Heart right ventricle (tissue), 16 donors: Measurements from ENCODE around the gene RS1. TPM values are rescaled to one million over a fixed set of nuclear protein-coding genes. Genes with fewer than 3 reads are reported as not detected.

Experiments
- ATAC-seq, 8 donors: fragments of 200-7000 bp; cut with Tn5 transposase; one replicate each; pipeline ENCODE4 v1.9.1; 2020; ENCODE audit warnings: mild to moderate bottlenecking in 8 of 8, moderate library complexity in 8 of 8, moderate number of reproducible peaks in 1 of 8
- DNase-seq, 2 donors: peaks; one replicate each; pipeline ENCODE4 v3.0.0-alpha.2; 2020
- H3K27ac ChIP-seq, 10 donors: fragments of 200-600 bp; sonication (generic) in 2 of 10; one replicate each; pipeline versions ENCODE4 v1.5.0 to v1.8.0; 2020 to 2022; ENCODE audit warnings: mild to moderate bottlenecking in 3 of 10
- H3K27me3 ChIP-seq, 7 donors: fragments of 200-600 bp; one replicate each; pipeline ENCODE4 v1.8.0; 2021 to 2022; ENCODE audit warnings: mild to moderate bottlenecking in 2 of 7
- H3K36me3 ChIP-seq, 9 donors: fragments of 200-600 bp; sonication (generic) in 1 of 9; one replicate each; pipeline versions ENCODE4 v1.5.0 to v1.8.0; 2020 to 2022; ENCODE audit warnings: mild to moderate bottlenecking in 2 of 9
- H3K4me1 ChIP-seq, 9 donors: fragments of 200-600 bp; sonication (generic) in 1 of 9; one replicate each; pipeline versions ENCODE4 v1.5.0 to v1.8.0; 2020 to 2022; ENCODE audit warnings: mild to moderate bottlenecking in 4 of 9
- H3K4me3 ChIP-seq, 10 donors: fragments of 200-600 bp; sonication (generic) in 2 of 10; one replicate each; pipeline versions ENCODE4 v1.5.0 to v1.8.0; 2020 to 2022; ENCODE audit warnings: mild to moderate bottlenecking in 7 of 10, moderate library complexity in 2 of 10
- H3K9me3 ChIP-seq, 11 donors: fragments of 200-600 bp in 10 of 11; sonication (generic) in 2 of 11; one replicate each; pipeline versions ENCODE4 v1.5.0 to v1.8.0; 2013 to 2022; ENCODE audit warnings: mild to moderate bottlenecking in 2 of 11, control low read depth in 1 of 11, moderate library complexity in 1 of 11
- WGBS, 2 donors: extraction: QIAGEN DNeasy Blood & Tissue Kit; methylation state at CpG; one replicate each; pipeline ENCODE4 v1.1.7; 2013; ENCODE audit warnings: inconsistent platforms in 1 of 2; 5-methylcytosine and 5-hydroxymethylcytosine counted together
- intact Hi-C, 10 donors: fragments of 100-400 bp; cut with DNase I; formaldehyde crosslinking; loops; one replicate each; pipeline versions ENCODE4 v1.11.1 to v1.14.2; 2022
- polyA plus RNA-seq, 2 donors: library from polyadenylated mRNA; stranded (reverse); fragments of 200-250 nt; gene quantifications; one replicate each; pipeline ENCODE4 v1.2.3, GENCODE V29; 2013
- total RNA-seq, 10 donors: library from RNA; stranded (reverse); fragmentation: NEBNext Ultra II Directional in 3 of 10; extraction: Animal tissue kit (Norgen Biotek cat#: 25700) in 3 of 10; gene quantifications; one replicate each; pipeline versions ENCODE4 v1.2.1 to v1.2.4, GENCODE V29; 2021 to 2023
- TF ChIP-seq, protein P1 (sequence below), 9 donors: fragments of 200-600 bp; sonication (generic) in 2 of 9; IDR thresholded peaks; one replicate each; pipeline versions ENCODE4 v1.5.0 to v1.8.0; 2021 to 2022; ENCODE audit warnings: antibody characterized with exemption in 9 of 9, mild to moderate bottlenecking in 5 of 9, moderate library complexity in 1 of 9
- donor health status: Arrhythmogenic right ventricular cardiomyopathy.
- donor health status: ischemic (EF 13 %, LVEDD 7.1; RV severe dilation, severe dysfunction).
- donor health status: healthy with polysubstance abuse.
- donor health status: DM: no; HTN: yes; CAD: no.
- donor health status: DM: no; HTN: no; CAD: no.
- donor health status: ischemic (EF 25% LVEDD 6.9; RV normal size, moderate dysfunction).
- donor health status: ischemic (EF 25% LVEDD 5.7; RV mildly dilated, moderate dysfunction).
- donor health status: healthy.
- donor health status: DM: yes; HTN: yes; CAD: no.
- donor health status: Ischemic cardiomyopathy.
- donor health status: ischemic (EF 35%, LVEDD 5.7; RV mildly dilated, moderate dysfunction).
- donor health status: nonischemic (EF 11% LVEDD 7.7; RV severe dilation, severe dysfunction).
- donor health status: DM: yes; HTN: yes; CAD: no.
- donor health status: PGD.
- donor health status: ischemic (EF 29% LVEDD 5.4; RV normal size, mild dysfunction).
- donor health status: nonischemic (EF 23%, LVEDD 6.1; RV moderate dilation, normal function).

Gene RS1
- total and polyA plus RNA-seq, 12 donors = not detected

GRCh38 chrX:18668071-18668835 is 3.7 kb downstream of the RS1 start:
- 61 to 63% methylated on average over 15 of the region's 15 CpGs for WGBS, 2 donors
- H3K4me1 ChIP-seq = no peaks in the 10 kb centered on the region
- no peak for ATAC-seq

GRCh38 chrX:18666614-18667013 is 5.3 kb downstream of the RS1 start:
- DNase-seq = no peak
- intact Hi-C loops = no loop called here
- no peaks in the 10 kb centered on the region for H3K4me1 ChIP-seq
- TF ChIP-seq, protein P1, sequence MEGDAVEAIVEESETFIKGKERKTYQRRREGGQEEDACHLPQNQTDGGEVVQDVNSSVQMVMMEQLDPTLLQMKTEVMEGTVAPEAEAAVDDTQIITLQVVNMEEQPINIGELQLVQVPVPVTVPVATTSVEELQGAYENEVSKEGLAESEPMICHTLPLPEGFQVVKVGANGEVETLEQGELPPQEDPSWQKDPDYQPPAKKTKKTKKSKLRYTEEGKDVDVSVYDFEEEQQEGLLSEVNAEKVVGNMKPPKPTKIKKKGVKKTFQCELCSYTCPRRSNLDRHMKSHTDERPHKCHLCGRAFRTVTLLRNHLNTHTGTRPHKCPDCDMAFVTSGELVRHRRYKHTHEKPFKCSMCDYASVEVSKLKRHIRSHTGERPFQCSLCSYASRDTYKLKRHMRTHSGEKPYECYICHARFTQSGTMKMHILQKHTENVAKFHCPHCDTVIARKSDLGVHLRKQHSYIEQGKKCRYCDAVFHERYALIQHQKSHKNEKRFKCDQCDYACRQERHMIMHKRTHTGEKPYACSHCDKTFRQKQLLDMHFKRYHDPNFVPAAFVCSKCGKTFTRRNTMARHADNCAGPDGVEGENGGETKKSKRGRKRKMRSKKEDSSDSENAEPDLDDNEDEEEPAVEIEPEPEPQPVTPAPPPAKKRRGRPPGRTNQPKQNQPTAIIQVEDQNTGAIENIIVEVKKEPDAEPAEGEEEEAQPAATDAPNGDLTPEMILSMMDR (IDR thresholded peaks at IDR 0.05) = no peak
- H3K4me3 ChIP-seq = no peak overlapping the region
- H3K27me3 ChIP-seq = no peaks in the 10 kb centered on the region
- H3K27ac ChIP-seq = no peak overlapping the region
- no peak for ATAC-seq
- no peaks in the 10 kb centered on the region for H3K9me3 ChIP-seq
- H3K36me3 ChIP-seq = no peaks in the 10 kb centered on the region
- 86 to 88% methylated on average over 15 of the region's 15 CpGs for whole genome bisulfite sequencing, 2 donors

More at GRCh38 chrX:18668071-18668835, 3.7 kb downstream of the RS1 start:
- Histone ChIP-seq H3K27me3 (no peaks in the 10 kb centered on the region), H3K9me3 (no peaks in the 10 kb centered on the region), H3K27ac (no peak overlapping the region), H3K36me3 (no peaks in the 10 kb centered on the region), H3K4me3 (no peak overlapping the region)
- TF ChIP-seq, protein P1 (IDR thresholded peaks at IDR 0.05) = no peak
- DNase-seq = no peak
- intact Hi-C loops = no loop called here

GRCh38 chrX:18664947-18665346 is 7.0 kb downstream of the RS1 start:
- Histone ChIP-seq H3K4me3 (no peak overlapping the region), H3K9me3 (no peaks in the 10 kb centered on the region), H3K27me3 (no peaks in the 10 kb centered on the region), H3K4me1 (no peaks in the 10 kb centered on the region), H3K36me3 (no peaks in the 10 kb centered on the region), H3K27ac (no peak overlapping the region)
- WGBS, 2 donors = 85 to 88% methylated on average over 8 of the region's 8 CpGs
- ATAC-seq = no peak
- no peak for DNase-seq
- TF ChIP-seq, protein P1 (IDR thresholded peaks at IDR 0.05) = no peak
- intact Hi-C loops = no loop called here

GRCh38 chrX:18661273-18661672 is 10.6 kb downstream of the RS1 start:
- Histone ChIP-seq H3K4me1 (no peaks in the 10 kb centered on the region), H3K9me3 (no peaks in the 10 kb centered on the region), H3K27ac (no peak overlapping the region), H3K4me3 (no peak overlapping the region), H3K36me3 (no peaks in the 10 kb centered on the region), H3K27me3 (no peaks in the 10 kb centered on the region)
- DNase-seq (no peak), ATAC-seq (no peak)
- intact Hi-C loops = no loop called here
- WGBS, 2 donors = 86 to 90% methylated on average over 12 of the region's 12 CpGs
- TF ChIP-seq, protein P1 (IDR thresholded peaks at IDR 0.05) = no peak
